Thyroid gland (tissue), 4 donors: ENCODE results near the gene SETBP1. TPM values are rescaled to one million over a fixed set of nuclear protein-coding genes. Genes with fewer than 3 reads are reported as not detected.
A peak's percentile ranks its signal among the peaks of the same experiment; 100 is the strongest.

Source experiments
- DNase-seq, 2 donors: peaks; one replicate each; pipeline ENCODE4 v3.0.0-alpha.2; 2019
- H3K27ac ChIP-seq, 3 donors: fragments of 200-600 bp; sonication (generic); 1 replicate in 2 of 3; 2 replicates in 1 of 3; pipeline ENCODE4 v1.5.1; 2016 to 2019; ENCODE audit warnings: mild to moderate bottlenecking in 1 of 3, moderate library complexity in 1 of 3
- H3K27me3 ChIP-seq: fragments of 200-600 bp; sonication (generic); one replicate; pipeline ENCODE4 v1.5.1; 2019
- H3K36me3 ChIP-seq, 2 donors: fragments of 200-600 bp; sonication (generic); one replicate each; pipeline ENCODE4 v1.5.1; 2016 to 2019
- H3K4me1 ChIP-seq, 2 donors: fragments of 200-600 bp; sonication (generic); one replicate each; pipeline ENCODE4 v1.5.1; 2017 to 2019
- H3K4me3 ChIP-seq, 3 donors: fragments of 200-600 bp; sonication (generic); replicated peaks in 1 of 3; 1 replicate in 2 of 3; 2 replicates in 1 of 3; pipeline ENCODE4 v1.5.1; 2016; ENCODE audit warnings: mild to moderate bottlenecking in 1 of 3
- H3K9me3 ChIP-seq: fragments of 200-600 bp; sonication (generic); one replicate; pipeline ENCODE4 v1.5.1; 2017
- POLR2A ChIP-seq, 2 donors: fragments of 450-650 bp; IDR thresholded peaks; one replicate each; pipeline ENCODE4 v1.6.1; 2017; ENCODE audit warnings: antibody characterized with exemption in 2 of 2, mild to moderate bottlenecking in 2 of 2, moderate library complexity in 1 of 2
- WGBS, 2 donors: methylation state at CpG; one replicate each; pipeline ENCODE4 v1.1.5; 2017; 5-methylcytosine and 5-hydroxymethylcytosine counted together
- intact Hi-C: fragments of 100-400 bp; cut with DNase I; formaldehyde crosslinking; loops from one replicate; pipeline ENCODE4 v1.15.1; 2023
- total RNA-seq, 4 donors: library from RNA; depleted of rRNA; stranded (reverse); fragments of >200 nt; gene quantifications; one replicate each; pipeline ENCODE4 v1.2.3, GENCODE V29; 2016
- TF ChIP-seq, protein P1 (sequence below), 6 experiments: fragments of 200-600 bp in 3 of 6; fragments of 450-650 bp in 3 of 6; sonication (generic) in 3 of 6; IDR thresholded peaks; one replicate each; pipeline ENCODE4 v1.5.1; 2016 to 2019; ENCODE audit warnings: antibody characterized with exemption in 6 of 6, mild to moderate bottlenecking in 2 of 6, inconsistent platforms in 1 of 6, moderate library complexity in 1 of 6

Gene SETBP1
- total RNA-seq, 4 donors from 2014 or later: 32.1 to 72.0 (median 42.0) TPM

DNA sequence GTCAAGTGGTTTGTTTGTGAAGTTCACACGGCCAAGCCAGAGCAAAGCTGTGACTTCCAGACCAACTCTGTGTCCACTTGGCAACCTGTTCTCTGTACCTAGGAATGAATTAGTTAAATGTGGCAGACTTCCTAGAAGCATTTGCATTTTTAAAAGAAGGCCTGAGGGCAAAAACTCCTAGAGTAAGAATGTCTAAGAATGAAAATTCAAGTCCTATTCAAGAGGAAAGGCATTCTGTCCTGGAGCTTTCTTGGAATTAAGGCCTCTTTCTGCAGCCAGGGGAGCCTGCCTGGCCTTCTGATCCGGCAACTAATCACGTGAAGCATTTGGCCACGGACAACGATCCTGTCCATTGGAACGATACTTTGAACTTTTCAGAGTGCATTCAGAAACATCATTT, 155.0 kb downstream of the SETBP1 start:
- peak; percentile 64 to 75 for DNase-seq
- intact Hi-C loops: no loop called here
- Histone ChIP-seq H3K4me3 (no peak overlapping the region), H3K36me3 (no peaks in the 10 kb centered on the region), H3K27ac (peak overlapping the region; percentile 46 to 62 (median 56)), H3K4me1 (peaks cover 10 to 46% of the 10 kb centered on the region in 2 donors), H3K9me3 (no peaks in the 10 kb centered on the region), H3K27me3 (no peaks in the 10 kb centered on the region)
- WGBS, 2 donors: 20 to 32% methylated on average over 6 of the region's 6 CpGs
- TF ChIP-seq, protein P1, sequence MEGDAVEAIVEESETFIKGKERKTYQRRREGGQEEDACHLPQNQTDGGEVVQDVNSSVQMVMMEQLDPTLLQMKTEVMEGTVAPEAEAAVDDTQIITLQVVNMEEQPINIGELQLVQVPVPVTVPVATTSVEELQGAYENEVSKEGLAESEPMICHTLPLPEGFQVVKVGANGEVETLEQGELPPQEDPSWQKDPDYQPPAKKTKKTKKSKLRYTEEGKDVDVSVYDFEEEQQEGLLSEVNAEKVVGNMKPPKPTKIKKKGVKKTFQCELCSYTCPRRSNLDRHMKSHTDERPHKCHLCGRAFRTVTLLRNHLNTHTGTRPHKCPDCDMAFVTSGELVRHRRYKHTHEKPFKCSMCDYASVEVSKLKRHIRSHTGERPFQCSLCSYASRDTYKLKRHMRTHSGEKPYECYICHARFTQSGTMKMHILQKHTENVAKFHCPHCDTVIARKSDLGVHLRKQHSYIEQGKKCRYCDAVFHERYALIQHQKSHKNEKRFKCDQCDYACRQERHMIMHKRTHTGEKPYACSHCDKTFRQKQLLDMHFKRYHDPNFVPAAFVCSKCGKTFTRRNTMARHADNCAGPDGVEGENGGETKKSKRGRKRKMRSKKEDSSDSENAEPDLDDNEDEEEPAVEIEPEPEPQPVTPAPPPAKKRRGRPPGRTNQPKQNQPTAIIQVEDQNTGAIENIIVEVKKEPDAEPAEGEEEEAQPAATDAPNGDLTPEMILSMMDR (IDR thresholded peaks at IDR 0.05): peak in 2 of 6 experiments; percentile 20 to 21
- TF ChIP-seq POLR2A (IDR thresholded peaks at IDR 0.05): no peak

DNA sequence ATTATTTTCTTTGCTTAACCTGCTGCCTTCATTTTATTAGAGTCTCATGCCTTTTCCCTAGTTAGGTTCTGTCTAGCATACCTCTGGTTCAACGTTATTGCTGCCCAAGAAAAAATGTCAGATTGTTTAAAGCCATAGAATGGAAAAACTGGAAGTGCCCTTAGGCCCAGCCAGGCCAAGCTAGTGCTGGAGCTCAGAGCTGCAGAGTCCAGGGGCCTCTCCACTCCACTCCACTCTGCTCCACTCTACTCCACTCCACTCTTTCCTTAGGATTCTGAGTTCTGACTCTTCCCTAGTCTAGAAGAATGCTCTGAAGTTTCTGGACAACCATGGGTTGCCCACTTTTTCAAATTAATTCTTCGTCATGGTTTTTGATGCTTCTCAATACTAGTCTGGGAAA, 155.6 kb downstream of the SETBP1 start:
- Histone ChIP-seq H3K4me1 (peaks cover 10 to 47% of the 10 kb centered on the region in 2 donors), H3K4me3 (no peak overlapping the region), H3K27ac (peak overlapping the region; percentile 46 to 62 (median 56)), H3K27me3 (no peaks in the 10 kb centered on the region), H3K9me3 (no peaks in the 10 kb centered on the region), H3K36me3 (no peaks in the 10 kb centered on the region)
- intact Hi-C loops: no loop called here
- no peak for TF ChIP-seq POLR2A (IDR thresholded peaks at IDR 0.05)
- TF ChIP-seq, protein P1 (IDR thresholded peaks at IDR 0.05): no peak
- no peak for DNase-seq
- WGBS, 2 donors: 46 to 64% methylated on average over 2 of the region's 2 CpGs

DNA sequence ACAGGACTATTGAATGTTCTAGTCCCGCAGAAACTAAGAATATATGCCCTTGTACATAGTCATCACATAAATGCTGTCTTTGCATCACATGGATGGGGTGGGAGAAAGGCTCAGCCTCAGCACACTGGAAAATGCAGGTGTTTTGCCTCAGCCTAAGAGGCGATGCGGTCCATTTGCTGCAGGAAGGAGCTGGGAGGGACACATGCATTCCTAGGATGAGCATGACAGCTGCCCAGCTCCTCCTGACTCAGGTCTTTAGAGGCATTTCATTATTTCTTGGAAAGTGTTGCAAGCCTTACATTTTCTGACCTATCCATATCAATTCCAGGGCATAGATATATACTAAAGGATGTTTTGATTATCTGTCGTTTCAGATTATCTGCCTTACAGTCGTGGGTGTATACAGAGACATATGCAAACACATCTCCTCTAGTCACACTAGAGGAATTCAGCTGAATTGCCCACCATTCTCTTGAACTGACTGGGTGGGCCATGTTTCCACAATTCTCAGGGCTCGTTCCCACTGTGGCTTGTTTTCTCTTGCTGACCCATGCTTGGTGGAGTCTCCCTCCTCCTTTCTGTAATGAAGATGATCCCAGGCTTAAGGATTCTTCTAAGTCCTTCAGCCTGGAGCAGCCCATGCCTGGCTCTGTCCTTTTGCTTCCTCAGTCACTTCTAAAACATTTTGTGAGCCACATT, 156.9 kb downstream of the SETBP1 start:
- Histone ChIP-seq H3K9me3 (no peaks in the 10 kb centered on the region), H3K27ac (no peak overlapping the region), H3K4me1 (peaks cover 10 to 47% of the 10 kb centered on the region in 2 donors), H3K27me3 (no peaks in the 10 kb centered on the region), H3K36me3 (no peaks in the 10 kb centered on the region), H3K4me3 (no peak overlapping the region)
- intact Hi-C loops: no loop called here
- no peak for DNase-seq
- no peak for TF ChIP-seq POLR2A (IDR thresholded peaks at IDR 0.05)
- TF ChIP-seq, protein P1 (IDR thresholded peaks at IDR 0.05): no peak
- 87 to 88% methylated on average over 6 of the region's 6 CpGs for WGBS, 2 donors

DNA sequence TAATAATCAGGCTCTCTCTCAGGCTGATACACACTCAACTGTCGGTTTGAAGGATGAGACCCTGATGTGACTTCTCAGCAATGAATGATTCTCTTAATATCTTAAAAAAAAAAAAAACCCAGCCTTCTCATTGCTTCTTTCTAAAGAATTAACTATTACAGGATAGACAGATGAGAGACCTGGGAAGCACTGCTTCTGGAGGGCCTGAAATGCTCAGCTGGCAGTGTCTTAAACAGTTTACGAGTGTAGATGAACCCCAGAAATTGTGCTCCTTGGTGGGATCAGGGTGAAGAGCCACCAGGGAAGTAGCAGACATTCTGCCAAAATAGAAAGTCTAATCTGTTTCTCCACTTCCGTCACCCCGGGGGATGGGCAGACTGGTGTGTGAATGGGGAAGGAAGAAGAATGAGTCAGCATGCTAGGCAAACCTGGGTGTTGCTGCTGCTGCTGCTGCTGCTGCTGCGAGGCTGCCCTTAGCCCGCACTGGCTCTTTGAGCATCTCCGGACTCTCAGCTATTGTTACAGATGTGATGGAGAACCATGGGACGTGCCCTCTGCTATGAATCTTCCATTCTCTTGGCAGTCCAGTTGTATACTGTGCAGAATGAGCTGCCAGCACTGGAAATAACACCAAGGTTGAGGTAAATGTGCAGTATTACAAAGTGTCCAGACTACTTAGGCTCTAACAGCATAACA, 158.4 kb downstream of the SETBP1 start:
- no peaks in the 10 kb centered on the region for H3K9me3 ChIP-seq
- TF ChIP-seq, protein P1 (IDR thresholded peaks at IDR 0.05): no peak
- TF ChIP-seq POLR2A (IDR thresholded peaks at IDR 0.05): no peak
- H3K4me1 ChIP-seq: peaks cover 10 to 45% of the 10 kb centered on the region in 2 donors
- 62 to 72% methylated on average over 8 of the region's 8 CpGs for WGBS, 2 donors
- peak; percentile 41 to 47 for DNase-seq
- no peaks in the 10 kb centered on the region for H3K27me3 ChIP-seq
- intact Hi-C loops: no loop called here
- H3K36me3 ChIP-seq: no peaks in the 10 kb centered on the region
- H3K4me3 ChIP-seq: no peak overlapping the region
- H3K27ac ChIP-seq: no peak overlapping the region
